Hepatocyte (in vitro differentiated cells): ENCODE data around the gene ZSWIM3. TPM values are rescaled to one million over a fixed set of nuclear protein-coding genes. Genes with fewer than 3 reads are reported as not detected.
A peak's percentile ranks its signal among the peaks of the same experiment; 100 is the strongest.

Experiments used
- DNase-seq: peaks from one replicate; pipeline ENCODE4 v3.0.0-alpha.2; 2016; ENCODE audit warnings: low spot score
- H2AFZ ChIP-seq: fragments of 200-600 bp; sonication (generic); 2 replicates; pipeline ENCODE4 v1.6.0; 2016; ENCODE audit warnings: antibody characterized with exemption, mild to moderate bottlenecking
- H3K27ac ChIP-seq: fragments of 200-600 bp; sonication (generic); 2 replicates; pipeline ENCODE4 v1.5.1; 2016; ENCODE audit warnings: mild to moderate bottlenecking
- H3K27me3 ChIP-seq: fragments of 200-600 bp; sonication (generic); 2 replicates; pipeline ENCODE4 v1.6.1; 2016
- H3K36me3 ChIP-seq: fragments of 200-600 bp; sonication (generic); replicated peaks from 2 replicates; pipeline ENCODE4 v1.5.1; 2016; ENCODE audit warnings: low read depth; ENCODE audit not compliant: insufficient read depth
- H3K4me1 ChIP-seq: fragments of 200-600 bp; sonication (generic); 2 replicates; pipeline ENCODE4 v1.5.1; 2016; ENCODE audit warnings: mild to moderate bottlenecking, moderate library complexity; ENCODE audit not compliant: insufficient read depth
- H3K4me2 ChIP-seq: fragments of 200-600 bp; sonication (generic); 2 replicates; pipeline ENCODE4 v1.6.0; 2016
- H3K4me3 ChIP-seq: fragments of 200-600 bp; sonication (generic); 2 replicates; pipeline ENCODE4 v1.5.1; 2016; ENCODE audit warnings: mild to moderate bottlenecking
- H3K79me2 ChIP-seq: fragments of 200-600 bp; sonication (generic); 2 replicates; pipeline ENCODE4 v1.6.0; 2017; ENCODE audit warnings: mild to moderate bottlenecking
- H3K9me2 ChIP-seq: fragments of 200-600 bp; sonication (generic); replicated peaks from 2 replicates; pipeline ENCODE4 v1.6.0; 2017; ENCODE audit warnings: mild to moderate bottlenecking; ENCODE audit not compliant: insufficient read depth
- H3K9me3 ChIP-seq: fragments of 200-600 bp; sonication (generic); 2 replicates; pipeline ENCODE4 v1.5.1; 2016; ENCODE audit warnings: low read depth, mild to moderate bottlenecking
- H4K20me1 ChIP-seq: fragments of 200-600 bp; sonication (generic); 2 replicates; pipeline ENCODE4 v1.6.0; 2016; ENCODE audit warnings: mild to moderate bottlenecking; ENCODE audit not compliant: insufficient read depth, poor library complexity, severe bottlenecking
- EZH2 ChIP-seq: fragments of 200-600 bp; sonication (generic); IDR thresholded peaks from 2 replicates; pipeline ENCODE4 v1.6.1; 2016; ENCODE audit warnings: antibody characterized with exemption, mild to moderate bottlenecking, borderline replicate concordance
- EZH2phosphoT487 ChIP-seq: fragments of 200-600 bp; sonication (generic); IDR thresholded peaks from one replicate; pipeline ENCODE4 v1.6.1; 2018; ENCODE audit warnings: antibody characterized with exemption, mild to moderate bottlenecking, low read depth, moderate library complexity; ENCODE audit not compliant: unreplicated experiment, severe bottlenecking
- WGBS: methylation state at CpG from one replicate; pipeline ENCODE4 v1.1.6; 2016; ENCODE audit warnings: low lambda C conversion rate; ENCODE audit errors: missing lambda C conversion rate; 5-methylcytosine and 5-hydroxymethylcytosine counted together
- polyA plus RNA-seq: library from polyadenylated mRNA; unstranded; fragments of >200 nt; fragmentation: Nextera tagmentation; extraction: Ambion mirVana; gene quantifications from 2 replicates; pipeline ENCODE4 v1.2.1, GENCODE V29; 2016
- total RNA-seq: library from RNA; depleted of rRNA; stranded (reverse); fragments of >200 nt; gene quantifications from 2 replicates; pipeline ENCODE4 v1.2.3, GENCODE V29; 2014
- TF ChIP-seq, protein P1 (sequence below): fragments of 200-600 bp; sonication (generic); IDR thresholded peaks from 2 replicates; pipeline ENCODE4 v1.5.1; 2016; ENCODE audit warnings: antibody characterized with exemption, mild to moderate bottlenecking; ENCODE audit not compliant: poor library complexity

ZSWIM3 gene
- total and polyA plus RNA-seq, 2 experiments from 2014 or later = 4.1 to 6.2 TPM

DNA sequence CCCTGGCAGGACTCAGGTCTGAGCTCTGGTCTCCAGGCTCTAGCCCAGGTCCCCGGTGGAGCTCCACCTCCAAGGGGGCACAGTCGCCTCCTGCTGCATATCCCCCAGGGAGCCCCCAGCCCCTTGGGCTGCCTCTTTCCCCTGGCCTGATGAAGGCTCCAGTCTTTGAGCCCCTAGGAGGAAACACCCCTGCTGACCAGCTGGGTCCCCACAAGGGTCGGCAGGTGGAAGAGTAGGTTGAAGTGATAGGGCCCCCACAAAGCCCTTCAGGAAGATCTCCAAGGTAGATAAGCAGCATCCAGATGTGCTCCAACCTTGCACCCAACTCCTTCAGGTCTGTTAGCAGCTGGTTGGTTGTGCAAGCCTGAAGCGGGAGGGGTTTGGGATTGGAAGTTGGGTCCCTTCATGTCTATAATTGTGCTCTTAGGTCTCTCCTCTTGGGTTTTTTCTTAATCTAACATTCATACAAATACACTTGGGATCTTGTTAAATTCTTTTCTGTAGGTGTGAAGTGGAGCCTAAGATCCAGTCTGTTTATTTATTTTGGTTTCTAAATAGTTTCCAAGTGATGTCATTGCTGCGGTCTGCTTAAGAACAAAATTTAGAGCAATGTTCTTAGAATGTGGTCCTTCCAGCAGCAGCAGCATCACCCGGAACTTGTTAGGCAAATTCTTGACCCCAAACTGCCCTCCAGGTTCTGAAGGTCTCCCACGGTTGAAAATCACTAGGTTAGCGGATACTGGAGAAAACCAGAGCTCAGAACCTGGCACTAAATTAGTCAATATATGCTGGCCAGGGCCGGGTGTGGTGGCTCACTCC lies 39.8 kb upstream of the ZSWIM3 start:
- H3K36me3 ChIP-seq = no peaks in the 10 kb centered on the region
- H3K4me2 ChIP-seq = no peak overlapping the region
- 68% methylated on average over 9 of the region's 9 CpGs for WGBS
- H4K20me1 ChIP-seq = no peaks in the 10 kb centered on the region
- H3K4me1 ChIP-seq = no peaks in the 10 kb centered on the region
- no peak overlapping the region for H2AFZ ChIP-seq
- H3K27ac ChIP-seq = peak overlapping the region; percentile 25
- no peaks in the 10 kb centered on the region for H3K9me2 ChIP-seq
- H3K9me3 ChIP-seq = no peaks in the 10 kb centered on the region
- TF ChIP-seq EZH2 (no peak), EZH2phosphoT487 (no peak)
- TF ChIP-seq, protein P1, sequence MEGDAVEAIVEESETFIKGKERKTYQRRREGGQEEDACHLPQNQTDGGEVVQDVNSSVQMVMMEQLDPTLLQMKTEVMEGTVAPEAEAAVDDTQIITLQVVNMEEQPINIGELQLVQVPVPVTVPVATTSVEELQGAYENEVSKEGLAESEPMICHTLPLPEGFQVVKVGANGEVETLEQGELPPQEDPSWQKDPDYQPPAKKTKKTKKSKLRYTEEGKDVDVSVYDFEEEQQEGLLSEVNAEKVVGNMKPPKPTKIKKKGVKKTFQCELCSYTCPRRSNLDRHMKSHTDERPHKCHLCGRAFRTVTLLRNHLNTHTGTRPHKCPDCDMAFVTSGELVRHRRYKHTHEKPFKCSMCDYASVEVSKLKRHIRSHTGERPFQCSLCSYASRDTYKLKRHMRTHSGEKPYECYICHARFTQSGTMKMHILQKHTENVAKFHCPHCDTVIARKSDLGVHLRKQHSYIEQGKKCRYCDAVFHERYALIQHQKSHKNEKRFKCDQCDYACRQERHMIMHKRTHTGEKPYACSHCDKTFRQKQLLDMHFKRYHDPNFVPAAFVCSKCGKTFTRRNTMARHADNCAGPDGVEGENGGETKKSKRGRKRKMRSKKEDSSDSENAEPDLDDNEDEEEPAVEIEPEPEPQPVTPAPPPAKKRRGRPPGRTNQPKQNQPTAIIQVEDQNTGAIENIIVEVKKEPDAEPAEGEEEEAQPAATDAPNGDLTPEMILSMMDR = no peak
- no peaks in the 10 kb centered on the region for H3K27me3 ChIP-seq
- H3K79me2 ChIP-seq = peaks cover 19% of the 10 kb centered on the region
- H3K4me3 ChIP-seq = no peak overlapping the region
- DNase-seq = no peak

- peak overlapping the region; percentile 25 for H3K27ac ChIP-seq
- H4K20me1 ChIP-seq = no peaks in the 10 kb centered on the region
- H3K27me3 ChIP-seq = no peaks in the 10 kb centered on the region
- peaks cover 13% of the 10 kb centered on the region for H3K79me2 ChIP-seq
- H3K4me1 ChIP-seq = no peaks in the 10 kb centered on the region
- DNase-seq = no peak
- H3K4me3 ChIP-seq = no peak overlapping the region
- H2AFZ ChIP-seq = no peak overlapping the region
- no peaks in the 10 kb centered on the region for H3K36me3 ChIP-seq
- H3K4me2 ChIP-seq = no peak overlapping the region
- WGBS = 72% methylated on average over 3 of the region's 3 CpGs
- no peaks in the 10 kb centered on the region for H3K9me2 ChIP-seq
- no peaks in the 10 kb centered on the region for H3K9me3 ChIP-seq
- TF ChIP-seq, protein P1 = no peak
- TF ChIP-seq EZH2phosphoT487 (no peak), EZH2 (no peak)
Observed at GRCh38 chr20:45818239-45818638, 39.2 kb upstream of the ZSWIM3 start.

GRCh38 chr20:45819466-45819865 lies 37.9 kb upstream of the ZSWIM3 start:
- no peak overlapping the region for H3K4me2 ChIP-seq
- no peaks in the 10 kb centered on the region for H4K20me1 ChIP-seq
- H3K27me3 ChIP-seq = no peaks in the 10 kb centered on the region
- 96% methylated on average over 4 of the region's 4 CpGs for WGBS
- H3K27ac ChIP-seq = no peak overlapping the region
- no peaks in the 10 kb centered on the region for H3K36me3 ChIP-seq
- H3K4me3 ChIP-seq = no peak overlapping the region
- H3K9me2 ChIP-seq = no peaks in the 10 kb centered on the region
- no peaks in the 10 kb centered on the region for H3K9me3 ChIP-seq
- H2AFZ ChIP-seq = no peak overlapping the region
- TF ChIP-seq, protein P1 = no peak
- no peak for TF ChIP-seq EZH2
- no peak for TF ChIP-seq EZH2phosphoT487
- no peak for DNase-seq
- no peaks in the 10 kb centered on the region for H3K4me1 ChIP-seq
- peaks cover under 1% of the 10 kb centered on the region for H3K79me2 ChIP-seq
